Neuronal stem cell (in vitro differentiated cells): ENCODE data around the gene CDH23.
A peak's percentile ranks its signal among the peaks of the same experiment; 100 is the strongest.

Source experiments
- DNase-seq: peaks from one replicate; pipeline ENCODE4 v3.0.0-alpha.2; 2013; ENCODE audit warnings: low spot score
- H2AFZ ChIP-seq: one replicate; pipeline ENCODE4 v1.6.1; 2013; ENCODE audit warnings: mild to moderate bottlenecking, low read length, inconsistent platforms
- H2AK5ac ChIP-seq: 2 replicates; pipeline ENCODE4 v1.6.1; 2013; ENCODE audit warnings: low read depth, mild to moderate bottlenecking, inconsistent platforms, low read length, moderate library complexity, mixed read lengths
- H2BK120ac ChIP-seq: 2 replicates; pipeline ENCODE4 v1.6.1; 2013; ENCODE audit warnings: low read depth, mild to moderate bottlenecking, inconsistent platforms, low read length, moderate library complexity, mixed read lengths
- H2BK12ac ChIP-seq: one replicate; pipeline ENCODE4 v1.6.1; 2013; ENCODE audit warnings: low read length, inconsistent platforms
- H2BK15ac ChIP-seq: 2 replicates; pipeline ENCODE4 v1.6.1; 2013; ENCODE audit warnings: mild to moderate bottlenecking, low read length, inconsistent platforms, mixed read lengths
- H2BK5ac ChIP-seq: one replicate; pipeline ENCODE4 v1.6.1; 2013; ENCODE audit warnings: inconsistent platforms, mild to moderate bottlenecking, low read length, moderate library complexity
- H3K14ac ChIP-seq: one replicate; pipeline ENCODE4 v1.6.1; 2013; ENCODE audit warnings: low read length, inconsistent platforms
- H3K18ac ChIP-seq: 2 replicates; pipeline ENCODE4 v1.6.1; 2013; ENCODE audit warnings: low read length, inconsistent platforms
- H3K23ac ChIP-seq: 2 replicates; pipeline ENCODE4 v1.6.1; 2013; ENCODE audit warnings: low read depth, mild to moderate bottlenecking, mixed read lengths, low read length, inconsistent platforms; ENCODE audit not compliant: poor library complexity
- H3K27ac ChIP-seq: replicated peaks from 3 replicates; pipeline ENCODE4 v1.5.1; 2013; ENCODE audit warnings: low read length, inconsistent platforms
- H3K27me3 ChIP-seq, 3 experiments: 2 replicates each; pipeline ENCODE4 v1.6.1; 2013; ENCODE audit warnings: low read length in 3 of 3, mild to moderate bottlenecking in 2 of 3, inconsistent platforms in 1 of 3, low read depth in 1 of 3, mixed read lengths in 1 of 3, moderate library complexity in 1 of 3; ENCODE audit not compliant: control insufficient read depth in 3 of 3, insufficient read depth in 3 of 3
- H3K36me3 ChIP-seq, 2 donors: replicated peaks in 1 of 2; 2 replicates each; pipeline ENCODE4 v1.6.1; 2013; ENCODE audit warnings: low read length in 2 of 2; ENCODE audit not compliant: control insufficient read depth in 2 of 2, insufficient read depth in 2 of 2
- H3K4ac ChIP-seq: 2 replicates; pipeline ENCODE4 v1.6.1; 2013; ENCODE audit warnings: inconsistent platforms, mild to moderate bottlenecking, low read length, moderate library complexity
- H3K4me1 ChIP-seq, 2 donors: 1 replicate in 1 of 2; 2 replicates in 1 of 2; pipeline ENCODE4 v1.6.1; 2013; ENCODE audit warnings: low read length in 2 of 2, low read depth in 1 of 2; ENCODE audit not compliant: control insufficient read depth in 2 of 2, insufficient read depth in 1 of 2
- H3K4me2 ChIP-seq: one replicate; pipeline ENCODE4 v1.6.1; 2013; ENCODE audit warnings: mild to moderate bottlenecking, low read length, inconsistent platforms; ENCODE audit not compliant: insufficient read depth, poor library complexity, severe bottlenecking
- H3K4me3 ChIP-seq, 2 donors: 2 replicates each; pipeline ENCODE4 v1.5.1; 2013; ENCODE audit warnings: low read length in 2 of 2, mild to moderate bottlenecking in 2 of 2, inconsistent platforms in 1 of 2, moderate library complexity in 1 of 2
- H3K79me1 ChIP-seq: one replicate; pipeline ENCODE4 v1.6.1; 2013; ENCODE audit warnings: low read depth, mild to moderate bottlenecking, inconsistent platforms, low read length, moderate library complexity
- H3K9ac ChIP-seq: one replicate; pipeline ENCODE4 v1.6.1; 2013; ENCODE audit warnings: mild to moderate bottlenecking, low read depth, low read length, inconsistent platforms; ENCODE audit not compliant: poor library complexity
- H3K9me3 ChIP-seq, 2 donors: replicated peaks in 1 of 2; 2 replicates each; pipeline versions ENCODE3 to v1.6.1; 2013; ENCODE audit warnings: low read length in 2 of 2, mild to moderate bottlenecking in 2 of 2, inconsistent platforms in 1 of 2, low read depth in 1 of 2, mixed read lengths in 1 of 2, moderate library complexity in 1 of 2; ENCODE audit not compliant: control insufficient read depth in 2 of 2, insufficient read depth in 1 of 2
- H4K8ac ChIP-seq: one replicate; pipeline ENCODE4 v1.6.1; 2013; ENCODE audit warnings: low read depth, mild to moderate bottlenecking, inconsistent platforms, low read length, moderate library complexity
- H4K91ac ChIP-seq: one replicate; pipeline ENCODE4 v1.6.1; 2013; ENCODE audit warnings: low read length, low read depth, mild to moderate bottlenecking, inconsistent platforms; ENCODE audit not compliant: poor library complexity
- WGBS, 2 donors: extraction: QIAGEN DNeasy Blood & Tissue Kit; methylation state at CpG; one replicate each; pipeline ENCODE4 v1.1.7; 2013; ENCODE audit warnings: missing lambda C conversion rate in 2 of 2, mixed read lengths in 1 of 2; ENCODE audit not compliant: insufficient read length in 2 of 2, insufficient replicate concordance in 1 of 2; ENCODE audit errors: extremely low coverage in 2 of 2; 5-methylcytosine and 5-hydroxymethylcytosine counted together

Gene CDH23

GRCh38 chr10:71463111-71463510 lies 66.4 kb downstream of the CDH23 start:
- Histone ChIP-seq H3K14ac (no peak overlapping the region), H3K27me3 (no peaks in the 10 kb centered on the region), H4K8ac (no peak overlapping the region), H2BK120ac (no peak overlapping the region), H3K23ac (no peak overlapping the region), H3K4ac (no peak overlapping the region), H2BK15ac (no peak overlapping the region), H3K4me2 (no peak overlapping the region), H2AFZ (no peak overlapping the region), H3K18ac (no peak overlapping the region), H3K27ac (no peak overlapping the region), H3K79me1 (no peaks in the 10 kb centered on the region), H3K36me3 (no peaks in the 10 kb centered on the region), H3K9ac (no peak overlapping the region), H3K4me1 (no peaks in the 10 kb centered on the region), H2BK12ac (no peak overlapping the region), H4K91ac (no peak overlapping the region), H3K9me3 (peaks cover 0 to 3% of the 10 kb centered on the region in 2 donors), H3K4me3 (no peak overlapping the region), H2BK5ac (no peak overlapping the region), H2AK5ac (peak overlapping the region; percentile 53)
- DNase-seq = no peak
- WGBS, 2 donors = no CpG with 5 or more reads among the region's 7 CpGs

- H3K4me1 ChIP-seq = no peaks in the 10 kb centered on the region
Measured at GRCh38 chr10:71465551-71466252, 69.0 kb downstream of the CDH23 start.

GRCh38 chr10:71466330-71466729 lies 69.6 kb downstream of the CDH23 start:
- Histone ChIP-seq H3K9ac (peak overlapping the region; percentile 79), H2BK5ac (no peak overlapping the region), H3K4me2 (no peak overlapping the region), H3K18ac (no peak overlapping the region), H3K14ac (peak overlapping the region; percentile 11), H3K23ac (no peak overlapping the region), H3K36me3 (no peaks in the 10 kb centered on the region), H3K27ac (no peak overlapping the region), H4K91ac (peak overlapping the region; percentile 6), H3K9me3 (peaks cover 0 to 3% of the 10 kb centered on the region in 2 donors), H3K4me3 (peak overlapping the region in 1 of 2 donors; percentile 56), H3K27me3 (peaks cover 0 to 6% (median 0%) of the 10 kb centered on the region in 3 experiments), H3K79me1 (no peaks in the 10 kb centered on the region), H2BK15ac (no peak overlapping the region), H2AFZ (no peak overlapping the region), H3K4ac (no peak overlapping the region), H4K8ac (no peak overlapping the region), H3K4me1 (no peaks in the 10 kb centered on the region), H2BK120ac (no peak overlapping the region), H2AK5ac (no peak overlapping the region), H2BK12ac (peak overlapping the region; percentile 12)
- no peak for DNase-seq
- no CpG with 5 or more reads among the region's 6 CpGs for WGBS, 2 donors

More at GRCh38 chr10:71465551-71466252, 69.0 kb downstream of the CDH23 start:
- Histone ChIP-seq H3K4me3 (no peak overlapping the region), H3K9ac (peak overlapping the region; percentile 79), H3K27me3 (no peaks in the 10 kb centered on the region), H3K14ac (peak overlapping the region; percentile 11), H3K9me3 (peaks cover 0 to 3% of the 10 kb centered on the region in 2 donors), H2BK12ac (peak overlapping the region; percentile 12), H2BK15ac (no peak overlapping the region), H4K8ac (no peak overlapping the region), H3K4me2 (no peak overlapping the region), H2BK120ac (no peak overlapping the region), H4K91ac (no peak overlapping the region), H2AK5ac (no peak overlapping the region), H3K36me3 (no peaks in the 10 kb centered on the region), H3K79me1 (no peaks in the 10 kb centered on the region), H3K18ac (no peak overlapping the region), H2AFZ (no peak overlapping the region), H3K27ac (no peak overlapping the region), H3K4ac (no peak overlapping the region), H3K23ac (no peak overlapping the region), H2BK5ac (no peak overlapping the region)
- no peak for DNase-seq
- WGBS, 2 donors = no CpG with 5 or more reads among the region's 18 CpGs

- Histone ChIP-seq H2BK12ac (no peak overlapping the region), H3K4me3 (no peak overlapping the region), H3K18ac (no peak overlapping the region), H2BK120ac (no peak overlapping the region), H2BK15ac (no peak overlapping the region), H3K4ac (no peak overlapping the region), H3K27me3 (peaks cover 0 to 6% (median 0%) of the 10 kb centered on the region in 3 experiments), H2AK5ac (no peak overlapping the region), H2AFZ (no peak overlapping the region), H3K14ac (no peak overlapping the region), H3K23ac (no peak overlapping the region), H4K91ac (no peak overlapping the region), H3K9ac (no peak overlapping the region), H3K27ac (no peak overlapping the region), H2BK5ac (no peak overlapping the region), H3K79me1 (no peaks in the 10 kb centered on the region), H3K36me3 (no peaks in the 10 kb centered on the region), H3K9me3 (peaks cover 0 to 3% of the 10 kb centered on the region in 2 donors), H4K8ac (no peak overlapping the region), H3K4me2 (no peak overlapping the region), H3K4me1 (no peaks in the 10 kb centered on the region)
- no CpG with 5 or more reads among the region's 7 CpGs for WGBS, 2 donors
- no peak for DNase-seq
Measured at GRCh38 chr10:71467161-71467560, 70.4 kb downstream of the CDH23 start.
